ENCODE measurements around the gene ADH1B.
"Not testable (repeated sequence)": the region's sequence is repeated elsewhere in the genome, so short reads cannot be mapped to it uniquely, and the experiment has no call there.

Gene ADH1B

GRCh38 chr4:99321241-99322191, at the start of gene ADH1B:
Gene ADH1B, minus strand, starts transcription at chr4:99321401. Its CDS starts 70 bp downstream, at chr4:99321331.
- no peak for DNase-seq

GRCh38 chr4:99367817-99368216, 46.6 kb upstream of the ADH1B start:
- not testable (repeated sequence) for DNase-seq

- no peak for DNase-seq
Observed at GRCh38 chr4:99366491-99366890, 45.3 kb upstream of the ADH1B start.

- DNase-seq = no peak
Observed at GRCh38 chr4:99362768-99363167, 41.6 kb upstream of the ADH1B start.

GRCh38 chr4:99361899-99362275, 40.7 kb upstream of the ADH1B start:
- no peak for DNase-seq

- no peak for DNase-seq
Observed at GRCh38 chr4:99361268-99361898, 40.2 kb upstream of the ADH1B start.

- no peak for DNase-seq
Observed at GRCh38 chr4:99359480-99360204, 38.4 kb upstream of the ADH1B start.

GRCh38 chr4:99357948-99358347, 36.7 kb upstream of the ADH1B start:
- DNase-seq = no peak

- no peak for DNase-seq
Observed at GRCh38 chr4:99356992-99357391, 35.8 kb upstream of the ADH1B start.

- not testable (repeated sequence) for DNase-seq
Observed at GRCh38 chr4:99356149-99356548, 34.9 kb upstream of the ADH1B start.

GRCh38 chr4:99352602-99353537, 31.7 kb upstream of the ADH1B start, which contains the start of gene ADH1C:
Gene ADH1C, minus strand, starts transcription at chr4:99352746. Its CDS starts 71 bp downstream, at chr4:99352675.
- no peak for DNase-seq

- DNase-seq = no peak
Observed at GRCh38 chr4:99351487-99351886, 30.3 kb upstream of the ADH1B start.

- no peak for DNase-seq
Observed at GRCh38 chr4:99349338-99349737, 28.1 kb upstream of the ADH1B start.

GRCh38 chr4:99342624-99343023, 21.4 kb upstream of the ADH1B start:
- not testable (repeated sequence) for DNase-seq

- DNase-seq = no peak
Observed at GRCh38 chr4:99341426-99341825, 20.2 kb upstream of the ADH1B start.

- DNase-seq = no peak
Observed at GRCh38 chr4:99339172-99339571, 18.0 kb upstream of the ADH1B start.

GRCh38 chr4:99336553-99336952, 15.4 kb upstream of the ADH1B start:
- DNase-seq = no peak

- no peak for DNase-seq
Observed at GRCh38 chr4:99334880-99335279, 13.7 kb upstream of the ADH1B start.

- DNase-seq = no peak
Observed at GRCh38 chr4:99330648-99331047, 9.4 kb upstream of the ADH1B start.

GRCh38 chr4:99329876-99330275, 8.7 kb upstream of the ADH1B start:
- DNase-seq = no peak

GRCh38 chr4:99324979-99325378, 3.8 kb upstream of the ADH1B start:
- DNase-seq = no peak

GRCh38 chr4:99324361-99324760, 3.2 kb upstream of the ADH1B start:
- no peak for DNase-seq

All from AML-193 (cell line).